ENCODE results near the gene TBC1D22A. TPM values are rescaled to one million over a fixed set of nuclear protein-coding genes. Genes with fewer than 3 reads are reported as not detected.

The TBC1D22A gene
- total and polyA plus RNA-seq, 2 experiments from 2014 or later = 9.6 to 13.3 TPM

DNA sequence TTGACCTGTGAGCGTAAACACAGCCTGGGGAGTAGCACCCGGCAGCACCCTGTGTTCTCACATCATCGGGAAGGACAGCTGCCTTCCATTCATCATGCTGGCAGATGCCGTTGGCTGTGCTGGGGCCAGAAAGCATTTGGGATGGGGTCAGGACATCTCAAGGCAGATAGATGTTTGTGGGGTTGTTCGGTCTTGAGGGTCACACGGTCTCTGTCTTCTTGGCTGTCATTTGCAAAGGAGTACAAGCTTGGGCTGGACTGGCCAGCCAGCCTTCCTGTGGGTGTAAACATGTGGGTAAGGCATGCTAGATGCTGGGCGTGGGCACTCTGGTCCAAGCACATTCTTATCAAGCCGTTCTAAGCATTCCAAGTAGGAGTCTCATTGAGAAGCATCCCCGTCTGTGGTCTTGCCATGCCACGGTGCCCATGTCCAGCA is 81.4 kb downstream of the TBC1D22A start:
- DNase-seq (ENCODE audit: low spot score) = no peak
- Histone ChIP-seq H3K79me2 (replicated peaks; ENCODE audit: insufficient read depth) (0 out of 2 replicates have a peak, but pooled peaks cover 9% of the 10 kb centered on the region), H3F3A (replicated peaks; ENCODE audit: low read depth) (no peaks in the 10 kb centered on the region), H3K27me3 (ENCODE audit: insufficient read depth) (no peaks in the 10 kb centered on the region), H3K27ac (ENCODE audit: low read depth) (no peak overlapping the region), H3K4me2 (no peak overlapping the region), H4K20me1 (replicated peaks; ENCODE audit: insufficient read depth) (no peaks in the 10 kb centered on the region), H2AFZ (no peak overlapping the region), H3K9me2 (ENCODE audit: insufficient read depth) (no peaks in the 10 kb centered on the region), H3K4me3 (no peak overlapping the region), H3K36me3 (ENCODE audit: insufficient read depth) (no peaks in the 10 kb centered on the region), H3K4me1 (ENCODE audit: insufficient read depth) (no peaks in the 10 kb centered on the region)
- no peak overlapping the region for H3K4me3 Mint-ChIP-seq
- H3K27ac Mint-ChIP-seq = no peak overlapping the region
- no peak for TF ChIP-seq ZNF331 (CRISPR knock-in tag; IDR thresholded peaks at IDR 0.05; ENCODE audit: low read depth)
- TF ChIP-seq, protein P1, sequence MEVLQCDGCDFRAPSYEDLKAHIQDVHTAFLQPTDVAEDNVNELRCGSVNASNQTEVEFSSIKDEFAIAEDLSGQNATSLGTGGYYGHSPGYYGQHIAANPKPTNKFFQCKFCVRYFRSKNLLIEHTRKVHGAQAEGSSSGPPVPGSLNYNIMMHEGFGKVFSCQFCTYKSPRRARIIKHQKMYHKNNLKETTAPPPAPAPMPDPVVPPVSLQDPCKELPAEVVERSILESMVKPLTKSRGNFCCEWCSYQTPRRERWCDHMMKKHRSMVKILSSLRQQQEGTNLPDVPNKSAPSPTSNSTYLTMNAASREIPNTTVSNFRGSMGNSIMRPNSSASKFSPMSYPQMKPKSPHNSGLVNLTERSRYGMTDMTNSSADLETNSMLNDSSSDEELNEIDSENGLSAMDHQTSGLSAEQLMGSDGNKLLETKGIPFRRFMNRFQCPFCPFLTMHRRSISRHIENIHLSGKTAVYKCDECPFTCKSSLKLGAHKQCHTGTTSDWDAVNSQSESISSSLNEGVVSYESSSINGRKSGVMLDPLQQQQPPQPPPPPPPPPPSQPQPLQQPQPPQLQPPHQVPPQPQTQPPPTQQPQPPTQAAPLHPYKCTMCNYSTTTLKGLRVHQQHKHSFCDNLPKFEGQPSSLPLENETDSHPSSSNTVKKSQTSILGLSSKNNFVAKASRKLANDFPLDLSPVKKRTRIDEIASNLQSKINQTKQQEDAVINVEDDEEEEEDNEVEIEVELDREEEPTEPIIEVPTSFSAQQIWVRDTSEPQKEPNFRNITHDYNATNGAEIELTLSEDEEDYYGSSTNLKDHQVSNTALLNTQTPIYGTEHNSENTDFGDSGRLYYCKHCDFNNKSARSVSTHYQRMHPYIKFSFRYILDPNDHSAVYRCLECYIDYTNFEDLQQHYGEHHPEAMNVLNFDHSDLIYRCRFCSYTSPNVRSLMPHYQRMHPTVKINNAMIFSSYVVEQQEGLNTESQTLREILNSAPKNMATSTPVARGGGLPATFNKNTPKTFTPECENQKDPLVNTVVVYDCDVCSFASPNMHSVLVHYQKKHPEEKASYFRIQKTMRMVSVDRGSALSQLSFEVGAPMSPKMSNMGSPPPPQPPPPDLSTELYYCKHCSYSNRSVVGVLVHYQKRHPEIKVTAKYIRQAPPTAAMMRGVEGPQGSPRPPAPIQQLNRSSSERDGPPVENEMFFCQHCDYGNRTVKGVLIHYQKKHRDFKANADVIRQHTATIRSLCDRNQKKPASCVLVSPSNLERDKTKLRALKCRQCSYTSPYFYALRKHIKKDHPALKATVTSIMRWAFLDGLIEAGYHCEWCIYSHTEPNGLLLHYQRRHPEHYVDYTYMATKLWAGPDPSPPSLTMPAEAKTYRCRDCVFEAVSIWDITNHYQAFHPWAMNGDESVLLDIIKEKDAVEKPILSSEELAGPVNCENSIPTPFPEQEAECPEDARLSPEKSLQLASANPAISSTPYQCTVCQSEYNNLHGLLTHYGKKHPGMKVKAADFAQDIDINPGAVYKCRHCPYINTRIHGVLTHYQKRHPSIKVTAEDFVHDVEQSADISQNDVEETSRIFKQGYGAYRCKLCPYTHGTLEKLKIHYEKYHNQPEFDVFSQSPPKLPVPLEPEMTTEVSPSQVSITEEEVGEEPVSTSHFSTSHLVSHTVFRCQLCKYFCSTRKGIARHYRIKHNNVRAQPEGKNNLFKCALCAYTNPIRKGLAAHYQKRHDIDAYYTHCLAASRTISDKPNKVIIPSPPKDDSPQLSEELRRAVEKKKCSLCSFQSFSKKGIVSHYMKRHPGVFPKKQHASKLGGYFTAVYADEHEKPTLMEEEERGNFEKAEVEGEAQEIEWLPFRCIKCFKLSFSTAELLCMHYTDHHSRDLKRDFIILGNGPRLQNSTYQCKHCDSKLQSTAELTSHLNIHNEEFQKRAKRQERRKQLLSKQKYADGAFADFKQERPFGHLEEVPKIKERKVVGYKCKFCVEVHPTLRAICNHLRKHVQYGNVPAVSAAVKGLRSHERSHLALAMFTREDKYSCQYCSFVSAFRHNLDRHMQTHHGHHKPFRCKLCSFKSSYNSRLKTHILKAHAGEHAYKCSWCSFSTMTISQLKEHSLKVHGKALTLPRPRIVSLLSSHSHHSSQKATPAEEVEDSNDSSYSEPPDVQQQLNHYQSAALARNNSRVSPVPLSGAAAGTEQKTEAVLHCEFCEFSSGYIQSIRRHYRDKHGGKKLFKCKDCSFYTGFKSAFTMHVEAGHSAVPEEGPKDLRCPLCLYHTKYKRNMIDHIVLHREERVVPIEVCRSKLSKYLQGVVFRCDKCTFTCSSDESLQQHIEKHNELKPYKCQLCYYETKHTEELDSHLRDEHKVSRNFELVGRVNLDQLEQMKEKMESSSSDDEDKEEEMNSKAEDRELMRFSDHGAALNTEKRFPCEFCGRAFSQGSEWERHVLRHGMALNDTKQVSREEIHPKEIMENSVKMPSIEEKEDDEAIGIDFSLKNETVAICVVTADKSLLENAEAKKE (CRISPR knock-in tag; IDR thresholded peaks at IDR 0.05) = no peak
- TF ChIP-seq, protein P2, sequence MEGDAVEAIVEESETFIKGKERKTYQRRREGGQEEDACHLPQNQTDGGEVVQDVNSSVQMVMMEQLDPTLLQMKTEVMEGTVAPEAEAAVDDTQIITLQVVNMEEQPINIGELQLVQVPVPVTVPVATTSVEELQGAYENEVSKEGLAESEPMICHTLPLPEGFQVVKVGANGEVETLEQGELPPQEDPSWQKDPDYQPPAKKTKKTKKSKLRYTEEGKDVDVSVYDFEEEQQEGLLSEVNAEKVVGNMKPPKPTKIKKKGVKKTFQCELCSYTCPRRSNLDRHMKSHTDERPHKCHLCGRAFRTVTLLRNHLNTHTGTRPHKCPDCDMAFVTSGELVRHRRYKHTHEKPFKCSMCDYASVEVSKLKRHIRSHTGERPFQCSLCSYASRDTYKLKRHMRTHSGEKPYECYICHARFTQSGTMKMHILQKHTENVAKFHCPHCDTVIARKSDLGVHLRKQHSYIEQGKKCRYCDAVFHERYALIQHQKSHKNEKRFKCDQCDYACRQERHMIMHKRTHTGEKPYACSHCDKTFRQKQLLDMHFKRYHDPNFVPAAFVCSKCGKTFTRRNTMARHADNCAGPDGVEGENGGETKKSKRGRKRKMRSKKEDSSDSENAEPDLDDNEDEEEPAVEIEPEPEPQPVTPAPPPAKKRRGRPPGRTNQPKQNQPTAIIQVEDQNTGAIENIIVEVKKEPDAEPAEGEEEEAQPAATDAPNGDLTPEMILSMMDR (conservative IDR thresholded peaks at IDR 0.05; ENCODE audit: low read depth in 2 of 2) = no peak
- no peak for TF ChIP-seq NANOG (IDR thresholded peaks at IDR 0.05; ENCODE audit: borderline replicate concordance)
- TF ChIP-seq ZNF114 (CRISPR knock-in tag; IDR thresholded peaks at IDR 0.05) = no peak
- no peak for TF ChIP-seq CREB1 (CRISPR knock-in tag; IDR thresholded peaks at IDR 0.05; ENCODE audit: low read depth)
- peaks cover 7% of the 10 kb centered on the region; the same call in 2 of the 3 replicates for H3K4me1 Mint-ChIP-seq
- no peaks in the 10 kb centered on the region for H3K36me3 Mint-ChIP-seq (ENCODE audit: low read depth)
- H3K9me3 Mint-ChIP-seq = no peaks in the 10 kb centered on the region
- ATAC-seq = no peak
- H3K27me3 Mint-ChIP-seq (ENCODE audit: insufficient read depth, low read depth, poor library complexity) = no peaks in the 10 kb centered on the region
